Measurements from ENCODE around the gene GNPTG.

GNPTG gene

DNA sequence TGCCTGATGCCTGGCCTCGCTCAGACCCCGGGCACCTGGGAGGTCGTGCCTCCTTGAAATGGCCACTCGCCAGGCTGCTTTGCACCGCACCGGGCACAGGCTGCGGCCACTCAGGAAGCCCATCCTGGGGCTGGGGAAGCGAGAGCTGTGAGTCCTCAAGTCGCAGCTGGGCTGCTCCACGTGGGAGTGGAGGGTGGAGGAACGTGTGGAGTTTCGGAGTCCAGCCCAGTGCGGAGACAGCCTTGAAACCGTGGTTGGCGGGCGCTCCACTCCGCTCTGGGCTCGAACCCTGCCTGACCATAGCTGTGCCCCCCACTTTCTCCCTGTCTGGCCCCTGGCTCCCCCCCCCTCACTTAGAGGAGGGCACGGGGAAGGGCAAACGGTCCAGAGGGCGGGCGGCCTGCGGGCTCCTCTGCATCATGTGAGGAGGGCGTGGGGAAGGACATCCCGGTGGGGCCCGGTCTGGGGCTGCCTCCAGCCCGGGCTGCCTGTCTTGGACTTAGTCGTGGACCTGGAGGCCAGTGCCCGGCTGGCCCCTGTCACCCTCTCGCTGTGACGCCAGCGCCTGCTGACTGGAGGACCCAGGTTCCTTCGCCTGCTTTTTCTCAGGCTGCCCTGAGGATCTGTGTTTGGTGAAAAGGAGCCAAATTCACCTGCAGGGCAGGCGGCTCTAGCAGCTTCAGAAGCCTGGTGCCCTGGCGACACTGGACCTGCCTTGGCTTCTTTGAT is 39.8 kb upstream of the GNPTG start:
- TF ChIP-seq, protein P1, sequence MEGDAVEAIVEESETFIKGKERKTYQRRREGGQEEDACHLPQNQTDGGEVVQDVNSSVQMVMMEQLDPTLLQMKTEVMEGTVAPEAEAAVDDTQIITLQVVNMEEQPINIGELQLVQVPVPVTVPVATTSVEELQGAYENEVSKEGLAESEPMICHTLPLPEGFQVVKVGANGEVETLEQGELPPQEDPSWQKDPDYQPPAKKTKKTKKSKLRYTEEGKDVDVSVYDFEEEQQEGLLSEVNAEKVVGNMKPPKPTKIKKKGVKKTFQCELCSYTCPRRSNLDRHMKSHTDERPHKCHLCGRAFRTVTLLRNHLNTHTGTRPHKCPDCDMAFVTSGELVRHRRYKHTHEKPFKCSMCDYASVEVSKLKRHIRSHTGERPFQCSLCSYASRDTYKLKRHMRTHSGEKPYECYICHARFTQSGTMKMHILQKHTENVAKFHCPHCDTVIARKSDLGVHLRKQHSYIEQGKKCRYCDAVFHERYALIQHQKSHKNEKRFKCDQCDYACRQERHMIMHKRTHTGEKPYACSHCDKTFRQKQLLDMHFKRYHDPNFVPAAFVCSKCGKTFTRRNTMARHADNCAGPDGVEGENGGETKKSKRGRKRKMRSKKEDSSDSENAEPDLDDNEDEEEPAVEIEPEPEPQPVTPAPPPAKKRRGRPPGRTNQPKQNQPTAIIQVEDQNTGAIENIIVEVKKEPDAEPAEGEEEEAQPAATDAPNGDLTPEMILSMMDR (IDR thresholded peaks at IDR 0.05): no peak
- peaks cover 19% of the 10 kb centered on the region for H3K4me1 ChIP-seq
- no peak overlapping the region for H3K9ac ChIP-seq
- no peaks in the 10 kb centered on the region for H3K36me3 ChIP-seq (ENCODE audit: control insufficient read depth, insufficient read depth, low read length)
- peak overlapping the region; percentile 91 for H3K4me2 ChIP-seq (ENCODE audit: low read length)
- H3K27ac ChIP-seq: peak overlapping the region; percentile 17
- no peak overlapping the region for H2AFZ ChIP-seq
- H3K27me3 ChIP-seq (ENCODE audit: control insufficient read depth, insufficient read depth, low read length): no peaks in the 10 kb centered on the region
- peak overlapping the region; percentile 72 for H3K4me3 ChIP-seq (ENCODE audit: low read depth, low read length)
- peaks cover 57% of the 10 kb centered on the region for H3K79me2 ChIP-seq
- H3K9me3 ChIP-seq (ENCODE audit: control insufficient read depth, low read length): no peaks in the 10 kb centered on the region

DNA sequence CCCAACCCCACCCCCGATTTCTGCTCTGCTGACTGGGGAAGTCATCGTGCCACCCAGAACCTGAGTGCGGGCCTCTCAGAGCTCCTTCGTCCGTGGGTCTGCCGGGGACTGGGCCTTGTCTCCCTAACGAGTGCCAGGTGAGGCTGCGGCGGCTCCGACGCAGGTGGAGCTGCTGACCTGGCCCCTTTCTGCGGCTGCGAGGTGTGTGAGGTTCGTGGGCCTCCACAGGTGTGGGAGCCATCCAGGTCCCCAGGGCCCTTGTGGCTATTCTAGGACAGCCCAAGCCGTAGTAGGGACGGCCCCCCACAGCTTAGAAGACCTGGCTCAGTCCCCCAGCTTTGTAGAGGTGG is 39.3 kb upstream of the GNPTG start:
- H3K27ac ChIP-seq: peak overlapping the region; percentile 17

DNA sequence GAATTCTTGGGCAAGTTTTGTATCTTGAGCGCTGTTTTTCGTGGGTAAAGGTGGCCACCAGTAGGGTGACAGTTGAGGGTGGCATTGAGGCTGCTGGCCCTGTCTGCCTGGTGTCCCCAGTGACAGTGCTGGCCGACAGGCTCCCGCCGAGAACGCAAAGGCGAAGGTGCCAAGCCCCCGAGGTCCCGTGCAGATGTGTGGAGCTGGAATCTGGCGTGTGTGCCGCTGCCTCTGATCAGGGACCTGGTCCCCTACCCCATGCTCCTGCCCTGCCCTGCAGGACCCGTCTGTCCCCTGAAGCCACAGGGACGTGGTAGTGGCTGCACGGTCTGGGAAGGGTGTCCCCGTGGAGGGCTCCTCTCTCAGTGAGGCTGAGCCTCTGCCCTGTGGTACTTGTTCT is 38.8 kb upstream of the GNPTG start:
- no peak overlapping the region for H3K27ac ChIP-seq
- H3K27me3 ChIP-seq (ENCODE audit: control insufficient read depth, insufficient read depth, low read length): no peaks in the 10 kb centered on the region
- no peak overlapping the region for H2AFZ ChIP-seq
- H3K9me3 ChIP-seq (ENCODE audit: control insufficient read depth, low read length): no peaks in the 10 kb centered on the region
- peak overlapping the region; percentile 91 for H3K4me2 ChIP-seq (ENCODE audit: low read length)
- peaks cover 19% of the 10 kb centered on the region for H3K4me1 ChIP-seq
- H3K36me3 ChIP-seq (ENCODE audit: control insufficient read depth, insufficient read depth, low read length): no peaks in the 10 kb centered on the region
- TF ChIP-seq, protein P1 (IDR thresholded peaks at IDR 0.05): no peak
- H3K79me2 ChIP-seq: peaks cover 58% of the 10 kb centered on the region
- no peak overlapping the region for H3K9ac ChIP-seq
- H3K4me3 ChIP-seq (ENCODE audit: low read depth, low read length): no peak overlapping the region

More for the DNA sequence above, 39.3 kb upstream of the GNPTG start:
- peaks cover 19% of the 10 kb centered on the region for H3K4me1 ChIP-seq
- no peaks in the 10 kb centered on the region for H3K9me3 ChIP-seq (ENCODE audit: control insufficient read depth, low read length)
- TF ChIP-seq, protein P1 (IDR thresholded peaks at IDR 0.05): no peak
- no peak overlapping the region for H3K9ac ChIP-seq
- H3K79me2 ChIP-seq: peaks cover 57% of the 10 kb centered on the region
- no peaks in the 10 kb centered on the region for H3K36me3 ChIP-seq (ENCODE audit: control insufficient read depth, insufficient read depth, low read length)
- H3K27me3 ChIP-seq (ENCODE audit: control insufficient read depth, insufficient read depth, low read length): no peaks in the 10 kb centered on the region
- peak overlapping the region; percentile 91 for H3K4me2 ChIP-seq (ENCODE audit: low read length)
- H2AFZ ChIP-seq: no peak overlapping the region
- no peak overlapping the region for H3K4me3 ChIP-seq (ENCODE audit: low read depth, low read length)

DNA sequence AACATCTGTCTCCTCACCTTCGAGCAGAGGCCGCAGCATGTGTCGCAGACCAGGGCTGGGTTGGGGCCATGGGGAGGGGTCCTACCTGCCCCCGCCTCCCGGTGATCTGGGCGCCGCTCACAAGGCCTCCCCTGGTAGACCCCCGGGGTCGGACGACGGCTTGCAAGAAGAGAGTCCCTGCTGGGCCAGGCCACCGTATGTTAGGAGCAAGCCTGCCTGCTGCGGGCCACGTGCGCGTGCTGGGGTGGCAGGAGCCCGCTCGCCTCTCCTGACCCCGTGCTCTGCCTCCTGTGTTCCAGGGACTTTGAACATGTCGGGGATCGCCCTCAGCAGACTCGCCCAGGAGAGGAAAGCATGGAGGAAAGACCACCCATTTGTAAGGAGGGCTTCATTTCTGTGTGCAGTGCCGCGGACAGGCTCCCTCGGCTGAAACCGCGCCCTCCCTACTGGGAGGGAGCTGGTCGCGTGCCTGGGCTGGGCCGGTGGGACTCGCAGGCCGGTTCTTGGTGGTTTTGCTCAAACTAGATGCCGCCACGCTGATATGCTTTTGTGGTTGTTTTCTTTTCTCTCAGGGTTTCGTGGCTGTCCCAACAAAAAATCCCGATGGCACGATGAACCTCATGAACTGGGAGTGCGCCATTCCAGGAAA is 37.9 kb upstream of the GNPTG start:
- Histone ChIP-seq H3K79me2 (peaks cover 66% of the 10 kb centered on the region), H3K27ac (no peak overlapping the region), H2AFZ (no peak overlapping the region), H3K27me3 (ENCODE audit: control insufficient read depth, insufficient read depth, low read length) (no peaks in the 10 kb centered on the region), H3K4me1 (peaks cover 16% of the 10 kb centered on the region), H3K4me3 (ENCODE audit: low read depth, low read length) (no peak overlapping the region), H3K9me3 (ENCODE audit: control insufficient read depth, low read length) (no peaks in the 10 kb centered on the region), H3K9ac (no peak overlapping the region), H3K4me2 (ENCODE audit: low read length) (no peak overlapping the region), H3K36me3 (ENCODE audit: control insufficient read depth, insufficient read depth, low read length) (no peaks in the 10 kb centered on the region)
- TF ChIP-seq, protein P1 (IDR thresholded peaks at IDR 0.05): no peak

Data from parathyroid adenoma (tissue), 2 donors.